Small intestine (tissue), 7 donors: ENCODE measurements around the gene WSB1. TPM values are rescaled to one million over a fixed set of nuclear protein-coding genes. Genes with fewer than 3 reads are reported as not detected.

Experiments
- DNase-seq, 2 donors: peaks; one replicate each; pipeline versions ENCODE4 v3.0.0 to v3.0.0-alpha.2; 2013
- FAIRE-seq: peaks from 2 replicates; lab custom pipeline; 2012; peaks lifted over from hg19 to GRCh38; lab: Jason Lieb, UNC
- H3K27ac ChIP-seq, 3 donors: one replicate each; pipeline ENCODE4 v1.5.1; 2013; ENCODE audit warnings: low read length in 2 of 3, mild to moderate bottlenecking in 2 of 3, control low read depth in 1 of 3, inconsistent platforms in 1 of 3, low read depth in 1 of 3, moderate library complexity in 1 of 3
- H3K27me3 ChIP-seq, 3 donors: one replicate each; pipeline ENCODE4 v1.6.1; 2013; ENCODE audit warnings: low read length in 3 of 3, inconsistent platforms in 1 of 3; ENCODE audit not compliant: control insufficient read depth in 3 of 3, insufficient read depth in 3 of 3
- H3K36me3 ChIP-seq, 3 donors: one replicate each; pipeline ENCODE4 v1.6.1; 2013; ENCODE audit warnings: low read length in 3 of 3, inconsistent platforms in 1 of 3, low read depth in 1 of 3, mild to moderate bottlenecking in 1 of 3, moderate library complexity in 1 of 3; ENCODE audit not compliant: control insufficient read depth in 3 of 3, insufficient read depth in 2 of 3
- H3K4me1 ChIP-seq, 3 donors: one replicate each; pipeline ENCODE4 v1.6.1; 2013; ENCODE audit warnings: low read length in 2 of 3, inconsistent platforms in 1 of 3, low read depth in 1 of 3, mild to moderate bottlenecking in 1 of 3, moderate library complexity in 1 of 3; ENCODE audit not compliant: control insufficient read depth in 3 of 3, insufficient read depth in 2 of 3
- H3K4me3 ChIP-seq, 3 donors: one replicate each; pipeline ENCODE4 v1.5.1; 2013; ENCODE audit warnings: low read length in 3 of 3, control low read depth in 1 of 3, inconsistent platforms in 1 of 3, low read depth in 1 of 3, mild to moderate bottlenecking in 1 of 3, moderate library complexity in 1 of 3
- H3K9me3 ChIP-seq, 2 donors: one replicate each; pipeline ENCODE4 v1.6.1; 2013; ENCODE audit warnings: low read depth in 1 of 2, low read length in 1 of 2; ENCODE audit not compliant: control insufficient read depth in 2 of 2, insufficient read depth in 1 of 2
- WGBS, 3 donors: extraction: QIAGEN DNeasy Blood & Tissue Kit; methylation state at CpG; one replicate each; pipeline ENCODE4 v1.1.7; 2013; 5-methylcytosine and 5-hydroxymethylcytosine counted together
- polyA plus RNA-seq, 4 donors: library from polyadenylated mRNA; stranded (reverse) in 3 of 4; unstranded in 1 of 4; fragments of 200-250 nt in 3 of 4; fragments of 120-200 nt in 1 of 4; gene quantifications; one replicate each; pipeline versions ENCODE4 v1.2.1 to v1.2.3, GENCODE V29; 2013
- donor health status: healthy with polysubstance abuse.
- donor health status: control.
- donor health status: control.
- donor health status: Bipolar disorder and iron deficiency.
- donor health status: healthy.

The WSB1 gene
- polyA plus RNA-seq, 4 donors = 28.9 to 176 (median 44.2) TPM

DNA sequence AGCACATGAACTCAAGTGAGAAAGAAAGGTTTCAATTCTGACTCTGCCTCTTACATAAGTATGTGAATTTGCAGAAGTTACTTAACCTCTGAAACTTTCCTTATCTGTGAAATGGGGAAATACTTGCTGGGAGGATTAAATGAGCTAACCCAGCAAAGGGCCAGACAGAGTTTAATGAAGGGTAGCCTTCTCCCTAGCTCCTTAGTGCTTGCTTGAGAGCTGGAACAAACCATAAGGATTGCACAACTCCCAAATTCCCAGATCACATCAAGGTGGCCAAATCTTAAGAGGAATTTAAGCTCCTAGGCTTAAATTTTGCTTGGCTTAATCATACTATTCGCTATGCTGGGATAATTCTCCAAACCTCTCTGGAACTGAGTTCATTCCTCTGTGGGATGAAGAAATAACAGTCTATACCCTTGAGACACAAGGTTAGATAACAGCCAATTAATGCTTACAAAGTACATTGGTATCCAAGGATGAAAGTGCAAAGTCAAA lies 11.8 kb upstream of the WSB1 start:
- H3K36me3 ChIP-seq = no peaks in the 10 kb centered on the region
- H3K4me3 ChIP-seq = no peak overlapping the region
- peaks cover 0 to 4% of the 10 kb centered on the region in 2 donors for H3K9me3 ChIP-seq
- H3K4me1 ChIP-seq = peaks cover 0 to 5% (median 0%) of the 10 kb centered on the region in 3 donors
- DNase-seq (peak; percentile 29 to 40), FAIRE-seq (no peak)
- 74 to 97% (median 88%) methylated on average over 1 of the region's 1 CpG for WGBS, 3 donors
- H3K27me3 ChIP-seq = no peaks in the 10 kb centered on the region
- peak overlapping the region in 1 of 3 donors; percentile 63 for H3K27ac ChIP-seq

DNA sequence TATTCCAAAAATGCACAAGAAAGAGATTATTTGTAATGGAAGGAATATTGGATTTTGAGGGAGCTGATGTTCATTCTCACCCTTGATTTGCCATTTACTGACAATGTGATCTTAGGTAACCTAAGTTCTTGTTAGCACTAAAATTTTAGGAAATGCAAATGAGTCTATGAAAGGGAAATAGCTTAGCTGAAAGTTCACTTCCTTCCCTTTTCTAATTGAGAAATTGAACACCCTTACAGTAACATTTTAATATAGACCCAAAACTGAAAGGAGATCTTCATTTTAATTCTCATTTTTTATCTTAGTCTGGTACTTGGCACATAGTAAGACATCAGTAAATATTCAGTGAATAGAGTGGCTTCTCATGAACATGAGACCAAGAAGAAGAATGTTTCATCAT lies 10.9 kb upstream of the WSB1 start:
- no peak for DNase-seq
- peaks cover 0 to 4% of the 10 kb centered on the region in 2 donors for H3K9me3 ChIP-seq
- H3K36me3 ChIP-seq = no peaks in the 10 kb centered on the region
- peaks cover 0 to 5% (median 0%) of the 10 kb centered on the region in 3 donors for H3K4me1 ChIP-seq
- no peak for FAIRE-seq
- no peak overlapping the region for H3K4me3 ChIP-seq
- H3K27ac ChIP-seq = no peak overlapping the region
- no peaks in the 10 kb centered on the region for H3K27me3 ChIP-seq

DNA sequence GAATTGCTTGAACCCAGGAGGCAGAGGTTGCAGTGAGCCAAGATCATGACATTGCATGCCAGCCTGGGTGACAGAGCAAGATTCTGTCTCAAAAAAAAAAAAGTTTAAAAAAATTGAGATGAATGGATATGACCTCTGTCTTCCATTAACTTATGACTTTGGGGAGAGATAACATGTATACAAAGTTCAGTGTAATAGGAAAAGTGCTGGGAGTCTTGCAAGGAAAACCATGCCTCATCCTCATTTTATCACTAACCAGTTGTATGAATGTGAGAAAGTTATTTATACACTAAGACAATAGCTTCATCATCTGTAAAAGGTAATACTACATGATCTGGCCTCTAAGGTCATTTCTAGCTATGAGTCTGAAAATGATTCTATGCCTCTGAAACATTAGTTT lies 10.2 kb upstream of the WSB1 start:
- peak; percentile 43 to 60 for DNase-seq

DNA sequence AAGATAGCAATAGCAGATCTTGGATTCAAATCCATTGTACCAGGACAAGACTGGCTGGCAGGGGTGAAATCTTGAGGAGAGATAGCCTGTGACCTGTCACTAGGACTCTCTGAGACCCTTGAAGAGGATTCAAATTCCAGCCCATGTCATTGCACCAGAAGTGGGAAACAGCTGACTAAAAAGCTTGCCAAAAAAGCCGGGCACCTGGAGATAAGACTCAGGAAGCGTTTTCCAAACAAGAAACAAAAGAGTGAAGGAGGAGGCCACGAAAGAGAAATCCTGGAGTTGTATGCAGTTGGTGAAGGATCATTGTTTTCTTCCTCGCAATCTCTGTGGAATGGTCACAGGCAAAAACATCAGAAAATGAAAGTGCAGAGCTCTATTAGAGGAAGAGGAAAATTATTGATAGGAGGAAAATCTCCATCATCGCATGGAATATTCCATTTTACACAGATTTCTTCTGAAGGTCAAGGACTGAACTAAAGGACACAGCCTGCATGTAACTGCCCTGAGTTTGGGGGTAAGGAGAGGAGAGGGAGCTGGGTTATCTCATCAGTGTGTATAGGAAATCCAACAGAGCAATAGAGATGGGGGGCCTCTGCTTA lies 9.0 kb upstream of the WSB1 start:
- DNase-seq (no peak), FAIRE-seq (no peak)
- peaks cover 0 to 4% of the 10 kb centered on the region in 2 donors for H3K9me3 ChIP-seq
- H3K27ac ChIP-seq = peak overlapping the region in 1 of 3 donors; percentile 24
- no peaks in the 10 kb centered on the region for H3K36me3 ChIP-seq
- WGBS, 3 donors = 28 to 43% (median 38%) methylated on average over 5 of the region's 5 CpGs
- peaks cover 0 to 5% (median 0%) of the 10 kb centered on the region in 3 donors for H3K4me1 ChIP-seq
- no peaks in the 10 kb centered on the region for H3K27me3 ChIP-seq
- H3K4me3 ChIP-seq = no peak overlapping the region

More for the DNA sequence above, 10.2 kb upstream of the WSB1 start:
- Histone ChIP-seq H3K27me3 (no peaks in the 10 kb centered on the region), H3K36me3 (no peaks in the 10 kb centered on the region), H3K9me3 (peaks cover 0 to 4% of the 10 kb centered on the region in 2 donors), H3K4me3 (no peak overlapping the region), H3K4me1 (peaks cover 0 to 5% (median 0%) of the 10 kb centered on the region in 3 donors), H3K27ac (no peak overlapping the region)
- no peak for FAIRE-seq

DNA sequence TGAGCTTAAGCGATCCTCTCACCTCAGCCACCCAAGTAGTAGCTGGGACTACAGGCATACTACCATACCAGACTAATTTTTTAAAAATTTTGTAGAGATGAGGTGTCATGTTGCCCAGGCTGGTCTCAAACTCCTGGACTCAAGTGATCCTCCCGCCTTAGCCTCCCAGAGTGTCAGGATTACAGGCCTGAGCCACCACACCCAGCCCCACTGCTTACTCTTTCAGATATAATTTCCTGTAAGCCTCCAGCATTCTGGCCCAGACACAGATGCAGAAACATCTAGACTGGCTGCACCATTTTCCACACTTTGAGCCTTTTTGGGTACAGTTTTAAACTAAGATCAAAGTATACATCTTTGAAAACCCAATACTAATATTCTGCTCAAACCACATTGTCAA lies 8.4 kb upstream of the WSB1 start:
- peaks cover 0 to 5% (median 0%) of the 10 kb centered on the region in 3 donors for H3K4me1 ChIP-seq
- FAIRE-seq (no peak), DNase-seq (no peak)
- peaks cover 0 to 4% of the 10 kb centered on the region in 2 donors for H3K9me3 ChIP-seq
- H3K4me3 ChIP-seq = no peak overlapping the region
- WGBS, 3 donors = 89 to 97% (median 94%) methylated on average over 2 of the region's 2 CpGs
- no peaks in the 10 kb centered on the region for H3K36me3 ChIP-seq
- H3K27me3 ChIP-seq = no peaks in the 10 kb centered on the region
- H3K27ac ChIP-seq = no peak overlapping the region

DNA sequence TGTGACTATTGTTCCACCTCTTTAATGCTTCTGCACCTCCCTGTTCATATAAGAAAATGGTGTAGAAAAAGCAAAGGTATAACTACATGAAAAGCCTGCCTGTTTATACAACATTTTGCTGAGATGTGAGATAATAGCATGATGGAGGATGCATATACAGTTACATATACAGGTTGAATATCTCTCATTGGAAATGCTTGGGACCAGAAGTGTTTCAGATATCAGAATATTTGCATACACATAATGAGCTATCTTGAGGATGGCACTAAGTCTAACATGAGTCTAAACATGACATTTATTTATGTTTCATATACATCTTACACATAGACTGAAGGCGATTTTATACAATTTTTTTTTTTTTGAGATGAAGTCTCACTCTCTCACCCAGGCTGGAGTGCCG lies 5.7 kb upstream of the WSB1 start:
- H3K27ac ChIP-seq = no peak overlapping the region
- H3K4me3 ChIP-seq = no peak overlapping the region
- peaks cover 0 to 6% (median 0%) of the 10 kb centered on the region in 3 donors for H3K4me1 ChIP-seq
- no peaks in the 10 kb centered on the region for H3K9me3 ChIP-seq
- H3K36me3 ChIP-seq = no peaks in the 10 kb centered on the region
- WGBS, 3 donors = 66 to 96% (median 93%) methylated on average over 2 of the region's 2 CpGs
- H3K27me3 ChIP-seq = no peaks in the 10 kb centered on the region
- DNase-seq (no peak), FAIRE-seq (no peak)

DNA sequence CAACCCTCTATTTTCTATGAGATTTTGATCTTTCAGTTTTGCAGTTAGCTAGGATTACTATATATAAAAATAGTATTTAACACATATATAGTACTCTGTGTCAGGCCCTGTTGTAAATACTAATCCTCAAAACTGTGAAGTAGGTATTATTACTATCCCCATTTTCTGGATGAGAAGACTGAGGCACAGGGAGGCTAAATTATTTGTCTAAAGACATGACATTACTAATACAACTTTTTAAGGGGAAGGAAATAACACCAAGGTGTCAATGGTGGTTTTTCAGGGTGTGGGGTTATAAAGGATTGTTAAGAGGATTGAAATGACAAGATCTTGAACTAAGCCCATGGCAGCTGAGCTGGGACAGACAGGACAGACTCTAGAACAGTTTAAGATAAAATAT lies 4.1 kb upstream of the WSB1 start:
- no peak overlapping the region for H3K27ac ChIP-seq
- H3K27me3 ChIP-seq = no peaks in the 10 kb centered on the region
- peaks cover 0 to 6% (median 2%) of the 10 kb centered on the region in 3 donors for H3K4me1 ChIP-seq
- H3K4me3 ChIP-seq = no peak overlapping the region
- FAIRE-seq = no peak
- H3K36me3 ChIP-seq = no peaks in the 10 kb centered on the region
- no peaks in the 10 kb centered on the region for H3K9me3 ChIP-seq
- no peak for DNase-seq

DNA sequence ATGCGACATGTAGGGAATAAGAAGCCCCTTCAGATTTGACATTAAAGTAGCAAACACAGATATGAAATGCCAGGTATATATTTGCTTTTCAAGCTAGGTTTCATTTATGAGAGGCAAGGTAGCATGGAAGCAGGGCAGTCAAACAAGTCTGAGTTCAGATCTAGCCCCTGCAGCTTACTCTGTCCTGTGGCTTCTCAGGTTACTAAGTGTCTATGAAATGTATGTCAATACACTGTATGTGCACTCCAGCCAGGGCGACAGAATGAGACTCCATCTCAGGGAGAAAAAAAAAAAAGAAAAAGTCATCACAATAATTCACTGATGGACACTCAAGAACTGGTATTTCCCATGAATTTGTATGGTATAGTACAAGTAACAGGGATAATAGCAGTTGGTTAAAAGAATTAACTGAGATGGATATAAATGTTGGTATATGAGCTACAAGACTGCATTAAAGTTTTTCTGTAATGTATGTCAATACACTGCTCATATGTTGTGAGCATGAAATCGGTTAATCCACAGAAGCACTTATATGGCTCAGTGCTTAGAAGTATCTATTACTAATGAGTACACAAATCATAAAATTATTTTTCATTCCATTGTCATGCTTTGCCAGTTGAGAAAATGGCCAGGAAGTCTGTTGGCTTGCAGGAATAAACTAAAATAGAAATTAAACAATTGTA lies 2.9 kb upstream of the WSB1 start:
- H3K9me3 ChIP-seq = no peaks in the 10 kb centered on the region
- WGBS, 3 donors = 84 to 91% (median 90%) methylated on average over 3 of the region's 3 CpGs
- H3K36me3 ChIP-seq = no peaks in the 10 kb centered on the region
- no peaks in the 10 kb centered on the region for H3K27me3 ChIP-seq
- no peak for FAIRE-seq
- DNase-seq = no peak
- no peak overlapping the region for H3K27ac ChIP-seq
- H3K4me1 ChIP-seq = peaks cover 0 to 6% (median 2%) of the 10 kb centered on the region in 3 donors
- H3K4me3 ChIP-seq = no peak overlapping the region
